ENCODE data around the gene PRSS21. TPM values are rescaled to one million over a fixed set of nuclear protein-coding genes. Genes with fewer than 3 reads are reported as not detected.

The PRSS21 gene
- total RNA-seq, 4 donors from 2014 or later, result 1.6 to 1.9 TPM; not detected in 2

GRCh38 chr16:2858245-2859025, 41.4 kb downstream of the PRSS21 start:
- Histone ChIP-seq H3K9me3 (peaks cover 6 to 11% of the 10 kb centered on the region in 2 donors), H3K27me3 (peaks cover 38% of the 10 kb centered on the region), H3K27ac (peak overlapping the region; percentile 38 to 54 (median 49)), H3K36me3 (no peaks in the 10 kb centered on the region), H3K4me3 (peak overlapping the region in 3 of 4 donors; percentile 15 to 38 (median 15)), H3K4me1 (peaks cover 0 to 18% (median 7%) of the 10 kb centered on the region in 4 donors)
- WGBS, 2 donors (ENCODE audit: low coverage in 1 of 2), result 13% methylated on average over 21 of the region's 23 CpGs; no CpG with 5 or more reads in 1 of the 2 donors
- TF ChIP-seq EP300 (IDR thresholded peaks at IDR 0.05; ENCODE audit: low read depth) (no peak), CTCF (IDR thresholded peaks at IDR 0.05) (peak in 4 of 5 experiments; percentile 18 to 57 (median 36)), POLR2A (IDR thresholded peaks at IDR 0.05) (no peak), POLR2AphosphoS5 (IDR thresholded peaks at IDR 0.05) (peak in 1 of 3 donors; percentile 20)
- in situ Hi-C loops (cut with MboI; ENCODE audit: low pct_ligation_motif_present in 1 of 4, low pct_unique_long_range_greater_than_20kb in 1 of 4, low sequenced_read_pairs in 3 of 4) (no loop called here), intact Hi-C loops (cut with DNase I; ENCODE audit: low total_unique reads) (no loop called here)
- DNase-seq, result peak; percentile 88

GRCh38 chr16:2859686-2860265, 42.7 kb downstream of the PRSS21 start:
- WGBS, 2 donors (ENCODE audit: low coverage in 1 of 2), result 88% methylated on average over 9 of the region's 10 CpGs; no CpG with 5 or more reads in 1 of the 2 donors
- intact Hi-C loops (cut with DNase I; ENCODE audit: low total_unique reads), result no loop called here
- peaks cover 38% of the 10 kb centered on the region for H3K27me3 ChIP-seq

GRCh38 chr16:2860826-2861567, 44.0 kb downstream of the PRSS21 start:
- intact Hi-C loops (cut with DNase I; ENCODE audit: low total_unique reads), result no loop called here
- Histone ChIP-seq H3K4me3 (no peak overlapping the region), H3K27me3 (peaks cover 49% of the 10 kb centered on the region), H3K27ac (no peak overlapping the region), H3K9me3 (peaks cover 0 to 6% of the 10 kb centered on the region in 2 donors), H3K36me3 (no peaks in the 10 kb centered on the region), H3K4me1 (peaks cover 0 to 18% (median 7%) of the 10 kb centered on the region in 4 donors)
- 78% methylated on average over 8 of the region's 8 CpGs; no CpG with 5 or more reads in 1 of the 2 donors for whole genome bisulfite sequencing, 2 donors (ENCODE audit: low coverage in 1 of 2)
- DNase-seq, result no peak
- TF ChIP-seq EP300 (IDR thresholded peaks at IDR 0.05; ENCODE audit: low read depth) (no peak), POLR2A (IDR thresholded peaks at IDR 0.05) (no peak), POLR2AphosphoS5 (IDR thresholded peaks at IDR 0.05) (no peak), CTCF (IDR thresholded peaks at IDR 0.05) (no peak)
- in situ Hi-C loops (cut with MboI; ENCODE audit: low pct_ligation_motif_present in 1 of 4, low pct_unique_long_range_greater_than_20kb in 1 of 4, low sequenced_read_pairs in 3 of 4), result no loop called here

More at GRCh38 chr16:2859686-2860265, 42.7 kb downstream of the PRSS21 start:
- no peak overlapping the region for H3K27ac ChIP-seq
- peaks cover 0 to 18% (median 7%) of the 10 kb centered on the region in 4 donors for H3K4me1 ChIP-seq
- H3K4me3 ChIP-seq, result no peak overlapping the region
- in situ Hi-C loops (cut with MboI; ENCODE audit: low pct_ligation_motif_present in 1 of 4, low pct_unique_long_range_greater_than_20kb in 1 of 4, low sequenced_read_pairs in 3 of 4), result no loop called here
- no peak for TF ChIP-seq POLR2A (IDR thresholded peaks at IDR 0.05)
- TF ChIP-seq POLR2AphosphoS5 (IDR thresholded peaks at IDR 0.05), result no peak
- TF ChIP-seq CTCF (IDR thresholded peaks at IDR 0.05), result no peak
- TF ChIP-seq EP300 (IDR thresholded peaks at IDR 0.05; ENCODE audit: low read depth), result no peak
- no peaks in the 10 kb centered on the region for H3K36me3 ChIP-seq
- DNase-seq, result no peak
- peaks cover under 1 to 6% of the 10 kb centered on the region in 2 donors for H3K9me3 ChIP-seq

- peaks cover 0 to 10% (median 6%) of the 10 kb centered on the region in 4 donors for H3K4me1 ChIP-seq
- in situ Hi-C loops (cut with MboI; ENCODE audit: low pct_ligation_motif_present in 1 of 4, low pct_unique_long_range_greater_than_20kb in 1 of 4, low sequenced_read_pairs in 3 of 4), result no loop called here
- TF ChIP-seq CTCF (IDR thresholded peaks at IDR 0.05) (no peak), POLR2AphosphoS5 (IDR thresholded peaks at IDR 0.05) (no peak)
- intact Hi-C loops (cut with DNase I; ENCODE audit: low total_unique reads), result no loop called here
- H3K4me3 ChIP-seq, result no peak overlapping the region
- peaks cover 0 to 4% of the 10 kb centered on the region in 2 donors for H3K9me3 ChIP-seq
- 69 to 81% methylated on average over 4 of the region's 4 CpGs for WGBS, 2 donors (ENCODE audit: low coverage in 1 of 2)
- H3K27ac ChIP-seq, result no peak overlapping the region
- no peak for DNase-seq
- H3K27me3 ChIP-seq, result peaks cover 23% of the 10 kb centered on the region
- no peaks in the 10 kb centered on the region for H3K36me3 ChIP-seq
Measured at GRCh38 chr16:2865651-2866050, 48.6 kb downstream of the PRSS21 start.
